K562 (cell line): ENCODE results near the gene MYO1A. TPM values are rescaled to one million over a fixed set of nuclear protein-coding genes. Genes with fewer than 3 reads are reported as not detected.

ENCODE experiments used
- ATAC-seq: fragments of 200-7000 bp; cut with Tn5 transposase; 3 replicates; pipeline ENCODE4 v1.9.1; 2020; ENCODE audit warnings: moderate library complexity
- BruUV-seq: library from RNA; stranded (reverse); fragments of 400-500 nt; replicated peaks from 2 replicates; lab custom pipeline; 2021; lab: Mats Ljungman, UMichigan
- CTCF ChIA-PET: fragments of 300-600 bp; formaldehyde crosslinking; extraction: SDS; loops from one replicate; lab custom pipeline; 2021; ENCODE audit warnings: low intra/inter-chr PET ratio; lab: Yijun Ruan, JAX
- POLR2A ChIA-PET: fragments of 300-600, 350-650 bp; sonication (Branson Sonifier 250); formaldehyde crosslinking; extraction: SDS; loops from one replicate; lab custom pipeline; 2021; ENCODE audit warnings: antibody characterized with exemption, inconsistent platforms; lab: Yijun Ruan, JAX
- DNase-seq, 4 experiments: peaks; one replicate each; pipeline versions ENCODE4 v3.0.0 to v3.0.0-alpha.2; 2011 to 2018; ENCODE audit warnings: low spot score in 3 of 4, mixed read lengths in 3 of 4; ENCODE audit errors: extremely low read depth in 1 of 4
- FAIRE-seq: peaks from 2 replicates; lab custom pipeline; 2011; peaks lifted over from hg19 to GRCh38; lab: Jason Lieb, UNC
- H2AFZ ChIP-seq: 2 replicates; pipeline ENCODE4 v1.6.0; 2011; ENCODE audit warnings: low read depth, low read length, control low read depth, inconsistent platforms
- H3K27ac ChIP-seq: fragments of 200-600 bp; 3 replicates; pipeline ENCODE4 v1.8.0; 2011; ENCODE audit warnings: low read depth, mild to moderate bottlenecking, control low read depth, inconsistent platforms, low read length, moderate library complexity, mixed read lengths; ENCODE audit errors: extremely low read depth
- H3K27me3 ChIP-seq, 2 experiments: fragments of 300-600 bp in 1 of 2; 2 replicates in 1 of 2; 3 replicates in 1 of 2; pipeline versions ENCODE4 v1.6.0 to v1.8.0; 2011; ENCODE audit warnings: inconsistent platforms in 2 of 2, low read length in 2 of 2, mild to moderate bottlenecking in 1 of 2, mixed read lengths in 1 of 2, moderate library complexity in 1 of 2; ENCODE audit not compliant: control insufficient read depth in 2 of 2, insufficient read depth in 2 of 2
- H3K36me3 ChIP-seq: fragments of 300-600 bp; 3 replicates; pipeline ENCODE4 v1.8.0; 2011; ENCODE audit warnings: mild to moderate bottlenecking, low read length, inconsistent platforms; ENCODE audit not compliant: control insufficient read depth, insufficient read depth
- H3K4me1 ChIP-seq, 2 experiments: fragments of 200-600 bp in 1 of 2; replicated peaks in 1 of 2; 2 replicates in 1 of 2; 3 replicates in 1 of 2; pipeline versions ENCODE4 v1.5.1 to v1.8.0; 2011; ENCODE audit warnings: inconsistent platforms in 2 of 2, low read length in 2 of 2, mild to moderate bottlenecking in 1 of 2, mixed read lengths in 1 of 2, moderate library complexity in 1 of 2; ENCODE audit not compliant: control insufficient read depth in 2 of 2, insufficient read depth in 2 of 2
- H3K4me2 ChIP-seq: 2 replicates; pipeline ENCODE4 v1.6.1; 2011; ENCODE audit warnings: low read length, control low read depth, inconsistent platforms, mixed read lengths; ENCODE audit not compliant: insufficient read depth
- H3K4me3 ChIP-seq: fragments of 200-600 bp; sonication (generic), shearing (Covaris generic); 2 replicates; pipeline ENCODE4 v1.5.1; 2016; ENCODE audit warnings: control low read depth, inconsistent platforms
- H3K79me2 ChIP-seq: fragments of 200-600 bp; 3 replicates; pipeline ENCODE4 v1.8.0; 2011; ENCODE audit warnings: low read length, inconsistent platforms; ENCODE audit not compliant: control insufficient read depth, insufficient read depth
- H3K9ac ChIP-seq, 2 experiments: 2 replicates each; pipeline versions ENCODE4 v1.6.0 to v1.6.1; 2011; ENCODE audit warnings: low read depth in 2 of 2, low read length in 2 of 2, control low read depth in 1 of 2, inconsistent platforms in 1 of 2, mild to moderate bottlenecking in 1 of 2, mixed read lengths in 1 of 2; ENCODE audit not compliant: insufficient read depth in 1 of 2
- H3K9me1 ChIP-seq: one replicate; pipeline ENCODE4 v1.6.0; 2011; ENCODE audit warnings: inconsistent platforms, mild to moderate bottlenecking, low read length, moderate library complexity; ENCODE audit not compliant: control insufficient read depth, insufficient read depth
- H3K9me3 ChIP-seq: replicated peaks from 2 replicates; pipeline ENCODE4 v1.5.1; 2011; ENCODE audit warnings: low read depth, low read length, inconsistent platforms; ENCODE audit not compliant: control insufficient read depth, insufficient read depth
- H4K20me1 ChIP-seq: replicated peaks from 2 replicates; pipeline ENCODE4 v1.6.1; 2011; ENCODE audit warnings: low read length, inconsistent platforms, mixed read lengths; ENCODE audit not compliant: control insufficient read depth, insufficient read depth
- SMARCB1 ChIP-seq: IDR thresholded peaks from 2 replicates; pipeline ENCODE4 v1.6.1; 2011; ENCODE audit warnings: improper control_type of control experiment, low read depth; ENCODE audit not compliant: insufficient read length
- ZHX1 ChIP-seq: fragments of 150-350 bp; conservative IDR thresholded peaks from 2 replicates; pipeline ENCODE4 v1.6.1; 2014; ENCODE audit warnings: low read length
- WGBS: fragments of 100-300 bp; shearing (Covaris generic); methylation state at CpG from one replicate; pipeline ENCODE4 v1.1.6; 2016; ENCODE audit warnings: low coverage, mixed read lengths; ENCODE audit not compliant: insufficient coverage; ENCODE audit errors: missing lambda C conversion rate; 5-methylcytosine and 5-hydroxymethylcytosine counted together
- in situ Hi-C: fragments of 300-500 bp; cut with MboI; formaldehyde crosslinking; loops from 4 replicates; pipeline ENCODE4 v1.15.0; 2018; ENCODE audit warnings: inconsistent platforms, mixed read lengths
- intact Hi-C: fragments of 100-400 bp; cut with micrococcal nuclease; formaldehyde crosslinking; loops from 2 replicates; pipeline ENCODE4 v1.14.2; 2022
- polyA plus RNA-seq, 8 experiments: library from polyadenylated mRNA; depleted of rRNA in 4 of 8; stranded (reverse) in 5 of 8; unstranded in 3 of 8; fragments of >200 nt; fragmentation: Nextera tagmentation in 2 of 8; fragmentation: Illumina TruSeq in 1 of 8; extraction: Ambion mirVana in 2 of 8; extraction: Trizol in 1 of 8; gene quantifications; 2 replicates each; pipeline versions ENCODE4 v1.2.1 to v1.2.3, GENCODE V29; 2011 to 2014; ENCODE audit warnings: inconsistent platforms in 1 of 8, missing spikeins in 1 of 8
- total RNA-seq, 7 experiments: library from RNA; depleted of rRNA in 6 of 7; stranded (reverse); fragments of >200 nt in 6 of 7; fragmentation: Illumina TruSeq in 2 of 7; extraction: Trizol in 2 of 7; gene quantifications; 2 replicates each; pipeline versions ENCODE4 v1.2.1 to v1.2.3, GENCODE V29; 2011 to 2021; ENCODE audit warnings: low replicate concordance in 1 of 7

MYO1A gene
- total and polyA plus RNA-seq, 9 of the 15 experiments (the other 6 are each of a cell fraction or from before 2014, with no cell fraction given): 0.03 to 0.29 (median 0.14) TPM; not detected in 2

- ATAC-seq: no peak
- ChIA-PET POLR2A (interaction anchor here (0.7 kb wide), 1 partner anchor 257 kb away, joined by 3 read pairs; no protein-coding TSS in a partner anchor), CTCF (no interaction called here)
- H3K4me2 ChIP-seq: no peak overlapping the region
- intact Hi-C loops: no loop called here
- WGBS: 72% methylated on average over 6 of the region's 6 CpGs
- H3K9ac ChIP-seq: no peak overlapping the region
- no peak overlapping the region for H2AFZ ChIP-seq
- H3K4me3 ChIP-seq: no peak overlapping the region
- no peaks in the 10 kb centered on the region for H3K36me3 ChIP-seq
- no peak overlapping the region for H3K27ac ChIP-seq
- no peak for FAIRE-seq
- no peaks in the 10 kb centered on the region for H4K20me1 ChIP-seq
- in situ Hi-C loops: no loop called here
- no peaks in the 10 kb centered on the region for H3K9me3 ChIP-seq
- no peaks in the 10 kb centered on the region for H3K79me2 ChIP-seq
- BruUV-seq: no TSS peak
- TF ChIP-seq ZHX1 (no peak), SMARCB1 (no peak)
- H3K27me3 ChIP-seq: no peaks in the 10 kb centered on the region
- no peaks in the 10 kb centered on the region for H3K9me1 ChIP-seq
- H3K4me1 ChIP-seq: 0 out of 5 replicates have a peak, but pooled peaks cover 0 to 3% of the 10 kb centered on the region in 2 experiments
- no peak for DNase-seq
Measured at GRCh38 chr12:56980268-56980667, 69.7 kb downstream of the MYO1A start.
